WERI-Rb-1 (cell line): Measurements from ENCODE around the gene RNF182.

ENCODE experiments used
- DNase-seq: peaks from one replicate; pipeline ENCODE4 v3.0.0-alpha.2; 2020
- H3K27ac ChIP-seq: fragments of 250-450 bp; sonication (Bioruptor Pico); 2 replicates; pipeline ENCODE4 v1.5.1; 2020; ENCODE audit warnings: mild to moderate bottlenecking, moderate library complexity
- H3K27me3 ChIP-seq: fragments of 250-450 bp; sonication (Bioruptor Pico); 2 replicates; pipeline ENCODE4 v1.5.1; 2021; ENCODE audit warnings: mild to moderate bottlenecking, low read depth, moderate library complexity; ENCODE audit not compliant: insufficient read depth, severe bottlenecking
- H3K36me3 ChIP-seq: fragments of 250-450 bp; sonication (Bioruptor Pico); 2 replicates; pipeline ENCODE4 v1.5.1; 2020; ENCODE audit warnings: mild to moderate bottlenecking, moderate library complexity
- H3K4me3 ChIP-seq: 2 replicates; pipeline ENCODE4 v1.5.1; 2011; ENCODE audit warnings: low read depth, mild to moderate bottlenecking, control low read depth, low read length
- H3K9me3 ChIP-seq: fragments of 250-450 bp; sonication (Bioruptor Pico); 2 replicates; pipeline ENCODE4 v1.5.1; 2021; ENCODE audit warnings: mild to moderate bottlenecking, moderate library complexity; ENCODE audit not compliant: severe bottlenecking
- TF ChIP-seq, protein P1 (sequence below): IDR thresholded peaks from 2 replicates; pipeline ENCODE4 v1.5.1; 2011; ENCODE audit warnings: low read depth, mild to moderate bottlenecking, control low read depth, inconsistent platforms, low read length

The RNF182 gene

DNA sequence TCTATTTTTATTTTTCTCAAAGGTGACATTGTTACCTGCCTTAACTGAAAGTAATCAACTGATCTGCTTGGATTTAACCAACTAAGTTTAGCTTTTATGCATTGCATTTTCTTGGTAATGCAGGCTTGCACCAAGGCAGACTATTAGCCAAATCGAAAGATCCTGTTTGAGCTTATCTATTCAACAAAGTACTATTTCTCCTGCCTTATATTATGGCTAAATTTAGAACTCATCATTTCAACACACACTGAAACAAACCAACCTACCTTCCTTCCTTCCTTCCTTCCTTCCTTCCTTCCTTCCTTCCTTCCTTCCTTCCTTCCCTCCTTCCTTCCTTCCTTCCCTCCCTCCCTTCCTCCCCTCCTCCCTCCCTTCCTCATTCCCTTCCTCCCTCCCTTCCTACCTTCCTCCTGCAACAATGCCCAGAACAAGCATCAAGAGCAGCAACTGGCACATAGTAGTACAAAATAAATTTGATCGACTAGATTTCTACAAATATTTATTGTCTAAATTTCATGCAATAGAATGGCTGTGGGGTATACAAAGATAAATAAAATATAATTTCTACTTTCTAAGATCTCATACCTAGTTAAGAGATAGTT, 17.0 kb upstream of the RNF182 start:
- Histone ChIP-seq H3K27me3 (no peaks in the 10 kb centered on the region), H3K9me3 (no peaks in the 10 kb centered on the region), H3K27ac (no peak overlapping the region), H3K36me3 (no peaks in the 10 kb centered on the region), H3K4me3 (no peak overlapping the region)
- TF ChIP-seq, protein P1, sequence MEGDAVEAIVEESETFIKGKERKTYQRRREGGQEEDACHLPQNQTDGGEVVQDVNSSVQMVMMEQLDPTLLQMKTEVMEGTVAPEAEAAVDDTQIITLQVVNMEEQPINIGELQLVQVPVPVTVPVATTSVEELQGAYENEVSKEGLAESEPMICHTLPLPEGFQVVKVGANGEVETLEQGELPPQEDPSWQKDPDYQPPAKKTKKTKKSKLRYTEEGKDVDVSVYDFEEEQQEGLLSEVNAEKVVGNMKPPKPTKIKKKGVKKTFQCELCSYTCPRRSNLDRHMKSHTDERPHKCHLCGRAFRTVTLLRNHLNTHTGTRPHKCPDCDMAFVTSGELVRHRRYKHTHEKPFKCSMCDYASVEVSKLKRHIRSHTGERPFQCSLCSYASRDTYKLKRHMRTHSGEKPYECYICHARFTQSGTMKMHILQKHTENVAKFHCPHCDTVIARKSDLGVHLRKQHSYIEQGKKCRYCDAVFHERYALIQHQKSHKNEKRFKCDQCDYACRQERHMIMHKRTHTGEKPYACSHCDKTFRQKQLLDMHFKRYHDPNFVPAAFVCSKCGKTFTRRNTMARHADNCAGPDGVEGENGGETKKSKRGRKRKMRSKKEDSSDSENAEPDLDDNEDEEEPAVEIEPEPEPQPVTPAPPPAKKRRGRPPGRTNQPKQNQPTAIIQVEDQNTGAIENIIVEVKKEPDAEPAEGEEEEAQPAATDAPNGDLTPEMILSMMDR = no peak
- no peak for DNase-seq

DNA sequence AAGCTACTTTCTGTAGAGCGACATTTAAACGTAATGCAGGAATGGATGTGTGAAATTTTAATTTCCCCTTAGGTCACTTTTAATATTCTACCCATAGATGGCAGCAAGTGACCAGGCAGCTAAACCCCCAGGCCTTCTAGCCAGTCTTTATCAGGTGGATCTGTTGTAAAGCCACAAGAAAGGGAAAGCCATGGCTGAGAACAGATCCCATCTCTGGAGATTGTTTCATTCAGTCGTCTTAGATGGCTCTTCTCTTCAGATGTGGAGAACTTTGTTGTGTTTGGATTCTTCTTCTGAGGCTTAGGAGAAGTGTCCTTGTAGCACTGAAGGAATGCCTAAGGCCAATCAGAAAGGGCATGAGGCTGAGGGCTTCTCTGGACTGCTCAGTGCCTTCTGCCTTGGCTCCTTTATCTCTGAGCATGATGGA, 15.8 kb upstream of the RNF182 start:
- TF ChIP-seq, protein P1 = peak; percentile 73
- H3K36me3 ChIP-seq = no peaks in the 10 kb centered on the region
- DNase-seq = peak; percentile 78
- H3K27me3 ChIP-seq = no peaks in the 10 kb centered on the region
- H3K9me3 ChIP-seq = no peaks in the 10 kb centered on the region
- no peak overlapping the region for H3K27ac ChIP-seq
- H3K4me3 ChIP-seq = no peak overlapping the region

DNA sequence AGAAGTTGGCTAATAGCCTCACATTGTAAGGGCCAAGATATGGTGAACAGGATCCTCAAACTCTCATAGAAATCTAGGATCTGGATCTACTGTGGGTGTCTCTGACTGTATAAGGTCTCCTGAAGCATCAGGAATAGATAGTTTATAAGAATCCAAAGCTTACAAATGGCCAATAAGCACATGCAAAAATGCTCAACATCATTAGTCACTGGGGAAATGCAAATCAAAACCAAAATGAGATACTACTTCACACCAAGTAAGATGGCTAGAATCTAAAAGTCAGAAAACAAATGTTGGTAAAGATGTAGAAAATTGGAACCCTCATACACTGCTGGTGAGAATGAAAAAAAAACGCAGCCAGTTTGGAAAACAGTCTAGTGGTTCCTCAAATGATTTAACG, 14.3 kb upstream of the RNF182 start:
- H3K36me3 ChIP-seq = no peaks in the 10 kb centered on the region
- no peak for DNase-seq
- H3K27ac ChIP-seq = no peak overlapping the region
- H3K4me3 ChIP-seq = no peak overlapping the region
- TF ChIP-seq, protein P1 = no peak
- no peaks in the 10 kb centered on the region for H3K27me3 ChIP-seq
- H3K9me3 ChIP-seq = no peaks in the 10 kb centered on the region

DNA sequence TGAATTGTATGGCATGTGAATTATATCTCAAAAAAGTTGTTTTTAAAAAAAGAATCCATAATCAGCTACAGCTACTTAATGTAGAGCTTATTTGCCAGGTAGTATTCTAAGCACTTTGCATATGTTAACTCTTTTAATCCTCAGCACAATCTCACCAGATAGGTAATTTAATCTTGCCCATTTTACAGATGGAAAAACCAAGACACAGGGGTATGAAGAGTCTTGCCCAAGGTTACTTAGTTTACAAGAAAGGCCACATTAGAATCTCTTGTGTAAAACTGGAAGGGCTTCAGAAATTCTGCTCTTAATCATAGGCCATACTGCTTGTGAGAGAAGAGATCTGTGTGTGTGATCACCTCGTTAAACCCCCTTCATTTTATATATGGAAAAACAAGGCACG, 13.4 kb upstream of the RNF182 start:
- no peaks in the 10 kb centered on the region for H3K27me3 ChIP-seq
- no peak overlapping the region for H3K4me3 ChIP-seq
- TF ChIP-seq, protein P1 = no peak

DNA sequence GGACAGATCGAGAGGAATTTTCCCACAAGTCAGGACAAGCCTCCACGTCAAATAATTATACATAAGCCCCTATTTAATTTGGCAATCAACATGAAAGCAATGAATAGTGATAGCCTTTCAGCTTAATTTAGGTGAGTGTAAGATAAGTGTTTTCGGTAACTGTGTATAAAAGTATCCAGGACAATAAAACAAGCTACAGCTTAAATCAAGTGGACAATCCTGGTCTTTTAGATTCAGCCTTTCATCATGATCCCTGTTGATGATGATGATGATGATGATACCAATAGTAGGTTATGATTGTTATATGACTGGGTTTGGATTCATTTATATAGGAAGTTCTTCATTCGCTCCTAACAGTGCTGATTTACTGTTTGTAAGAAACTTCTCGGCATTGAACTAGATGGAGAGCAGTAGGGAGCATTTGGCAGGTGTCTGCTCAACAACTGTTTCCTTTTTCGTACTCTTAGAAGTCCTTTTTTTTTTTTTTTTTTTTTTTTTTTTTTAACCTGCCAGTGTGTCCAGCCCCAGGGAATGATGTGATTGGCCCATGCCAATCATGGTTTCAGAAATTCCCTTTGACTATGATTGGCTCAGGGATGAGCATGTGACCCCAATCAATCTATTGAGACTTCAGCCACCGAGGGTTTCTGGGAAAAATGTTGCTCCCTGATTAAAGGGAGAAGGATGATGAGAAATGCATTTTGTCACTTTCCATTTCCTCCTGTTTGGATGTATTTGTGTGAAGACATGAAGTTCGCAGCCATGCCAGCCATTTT, 11.3 kb upstream of the RNF182 start:
- TF ChIP-seq, protein P1 = no peak
- H3K27me3 ChIP-seq = no peaks in the 10 kb centered on the region
- no peaks in the 10 kb centered on the region for H3K36me3 ChIP-seq
- H3K4me3 ChIP-seq = no peak overlapping the region
- H3K9me3 ChIP-seq = no peaks in the 10 kb centered on the region
- H3K27ac ChIP-seq = no peak overlapping the region
- no peak for DNase-seq

More for the DNA sequence above, 13.4 kb upstream of the RNF182 start:
- Histone ChIP-seq H3K36me3 (no peaks in the 10 kb centered on the region), H3K27ac (no peak overlapping the region), H3K9me3 (no peaks in the 10 kb centered on the region)
- DNase-seq = no peak
